HPDE6-E6E7 (cell line): ENCODE measurements around the gene NCBP1.
"Not testable (repeated sequence)": the region's sequence is repeated elsewhere in the genome, so short reads cannot be mapped to it uniquely, and the experiment has no call there.

Experiments
- DNase-seq: peaks from one replicate; pipeline ENCODE4 v3.0.0; 2011; ENCODE audit warnings: missing footprints; ENCODE audit errors: extremely low spot score

Gene NCBP1, protein sequence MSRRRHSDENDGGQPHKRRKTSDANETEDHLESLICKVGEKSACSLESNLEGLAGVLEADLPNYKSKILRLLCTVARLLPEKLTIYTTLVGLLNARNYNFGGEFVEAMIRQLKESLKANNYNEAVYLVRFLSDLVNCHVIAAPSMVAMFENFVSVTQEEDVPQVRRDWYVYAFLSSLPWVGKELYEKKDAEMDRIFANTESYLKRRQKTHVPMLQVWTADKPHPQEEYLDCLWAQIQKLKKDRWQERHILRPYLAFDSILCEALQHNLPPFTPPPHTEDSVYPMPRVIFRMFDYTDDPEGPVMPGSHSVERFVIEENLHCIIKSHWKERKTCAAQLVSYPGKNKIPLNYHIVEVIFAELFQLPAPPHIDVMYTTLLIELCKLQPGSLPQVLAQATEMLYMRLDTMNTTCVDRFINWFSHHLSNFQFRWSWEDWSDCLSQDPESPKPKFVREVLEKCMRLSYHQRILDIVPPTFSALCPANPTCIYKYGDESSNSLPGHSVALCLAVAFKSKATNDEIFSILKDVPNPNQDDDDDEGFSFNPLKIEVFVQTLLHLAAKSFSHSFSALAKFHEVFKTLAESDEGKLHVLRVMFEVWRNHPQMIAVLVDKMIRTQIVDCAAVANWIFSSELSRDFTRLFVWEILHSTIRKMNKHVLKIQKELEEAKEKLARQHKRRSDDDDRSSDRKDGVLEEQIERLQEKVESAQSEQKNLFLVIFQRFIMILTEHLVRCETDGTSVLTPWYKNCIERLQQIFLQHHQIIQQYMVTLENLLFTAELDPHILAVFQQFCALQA

DNA sequence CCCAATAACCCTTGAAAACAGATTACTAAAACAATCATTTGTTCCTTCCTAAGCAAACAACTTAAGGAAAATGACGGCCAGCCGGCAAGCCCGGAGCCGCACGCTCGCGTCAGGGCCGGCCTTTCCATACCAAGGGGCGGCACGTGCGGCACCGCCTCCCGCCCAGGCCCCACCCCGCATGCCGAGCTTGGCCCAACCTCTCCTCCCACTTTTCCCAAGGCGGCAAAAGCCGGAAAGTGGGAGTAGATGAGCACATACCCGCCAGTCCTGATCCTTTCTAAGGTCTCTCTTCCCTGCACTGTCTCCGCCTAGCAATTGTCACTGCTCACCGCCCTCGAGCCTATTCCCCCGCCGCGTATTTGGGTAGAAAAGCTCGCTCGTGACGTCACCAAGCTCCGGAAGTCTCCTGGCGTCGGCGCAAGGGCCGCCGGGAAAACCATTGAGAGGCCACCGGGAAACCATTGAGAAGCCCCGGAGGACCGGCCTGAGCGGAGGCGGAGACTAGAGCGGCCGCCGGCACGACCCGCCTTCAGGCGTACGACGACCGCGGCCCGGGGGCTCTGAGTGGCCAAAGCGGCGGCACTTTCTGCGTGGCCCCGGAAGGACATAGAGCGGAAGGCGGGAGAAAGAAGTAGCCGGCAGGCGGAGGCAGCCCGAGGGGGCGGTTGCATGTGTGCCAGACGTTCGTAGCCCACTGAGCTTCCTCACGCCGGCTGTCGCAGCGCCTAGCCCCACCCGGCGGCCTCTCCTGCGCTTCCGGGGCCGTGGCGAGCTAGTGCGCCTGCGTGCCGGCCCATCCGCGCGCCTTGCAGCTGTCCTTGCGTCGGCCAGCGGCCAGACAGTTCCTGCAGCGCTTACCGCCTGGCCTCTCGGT, at the start of gene NCBP1, which contains the start of gene TSTD2:
Gene NCBP1 (plus strand): TSS at position 837 of the 874 bp plus-strand sequence. CDS start 61 bp downstream, outside the sequence.
Gene TSTD2 (minus strand): TSS at position 384 of the 874 bp plus-strand sequence. CDS start 5,806 bp downstream, outside the sequence.
- peak; percentile 93 for DNase-seq

DNA sequence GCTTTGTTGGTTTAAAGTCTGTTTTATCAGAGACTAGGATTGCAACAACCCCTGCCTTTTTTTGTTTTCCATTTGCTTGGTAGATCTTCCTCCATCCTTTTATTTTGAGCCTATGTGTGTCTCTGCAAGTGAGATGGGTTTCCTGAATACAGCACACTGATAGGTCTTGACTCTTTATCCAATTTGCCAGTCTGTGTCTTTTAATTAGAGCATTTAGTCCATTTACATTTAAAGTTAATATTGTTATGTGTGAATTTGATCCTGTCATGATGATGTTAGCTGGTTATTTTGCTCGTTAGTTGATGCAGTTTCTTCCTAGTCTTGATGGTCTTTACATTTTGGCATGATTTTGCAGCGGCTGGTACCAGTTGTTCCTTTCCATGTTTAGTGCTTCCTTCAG, 48.8 kb upstream of the NCBP1 start:
- DNase-seq: not testable (repeated sequence)

DNA sequence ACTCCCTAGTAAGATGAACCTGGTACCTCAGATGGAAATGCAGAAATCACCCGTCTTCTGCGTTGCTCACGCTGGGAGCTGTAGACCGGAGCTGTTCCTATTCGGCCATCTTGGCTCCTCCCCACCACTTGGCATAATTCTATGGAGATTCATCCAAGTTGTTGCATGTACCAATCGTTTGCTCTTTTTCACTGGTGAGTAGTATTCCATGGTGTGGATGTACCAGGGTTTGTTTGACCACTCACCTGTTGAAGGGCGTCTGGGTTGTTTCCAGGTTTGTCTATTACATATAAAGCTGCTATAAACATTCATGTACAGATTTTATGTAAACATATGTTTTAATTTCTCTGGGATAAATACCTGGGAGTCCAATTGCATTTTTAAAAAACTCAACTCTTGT, 46.7 kb upstream of the NCBP1 start:
- not testable (repeated sequence) for DNase-seq

DNA sequence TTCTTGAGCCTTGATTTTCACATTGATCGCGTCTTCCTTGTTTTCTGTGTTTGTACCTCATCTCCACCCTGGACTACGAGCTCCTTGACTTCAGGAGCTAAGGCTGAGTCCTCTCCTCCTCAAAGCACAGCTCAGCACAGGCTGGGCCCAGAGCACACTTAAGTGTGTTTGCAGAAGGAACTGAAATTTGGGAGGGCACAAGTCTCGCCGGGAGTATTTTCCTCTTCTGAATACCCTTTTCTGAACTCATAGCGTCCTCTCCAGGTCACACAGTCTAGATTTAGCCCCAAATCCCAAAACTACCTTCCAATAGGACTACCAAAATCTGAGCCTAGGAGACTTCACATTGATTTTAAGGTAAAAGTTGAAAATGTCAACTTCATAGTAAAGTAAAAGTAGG, 42.1 kb upstream of the NCBP1 start:
- no peak for DNase-seq

DNA sequence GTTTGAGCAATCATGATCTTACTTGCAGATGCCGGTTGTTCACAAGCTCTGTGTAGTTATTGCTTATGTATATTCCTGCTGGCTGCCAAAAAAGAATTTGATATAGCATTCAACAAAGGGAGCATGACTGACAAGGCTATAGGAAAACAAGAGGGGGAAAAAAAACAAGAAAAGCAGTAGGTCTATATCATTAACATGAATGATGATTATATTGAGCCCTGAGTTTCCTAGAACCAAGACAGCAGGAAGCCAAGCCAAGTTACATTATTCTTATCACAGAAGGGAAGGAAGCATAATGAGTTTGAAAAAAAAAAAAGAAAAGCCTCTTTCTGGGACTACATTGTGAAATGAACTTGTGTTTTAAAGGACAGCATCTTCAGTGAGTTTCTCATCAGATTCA, 41.5 kb upstream of the NCBP1 start:
- no peak for DNase-seq

DNA sequence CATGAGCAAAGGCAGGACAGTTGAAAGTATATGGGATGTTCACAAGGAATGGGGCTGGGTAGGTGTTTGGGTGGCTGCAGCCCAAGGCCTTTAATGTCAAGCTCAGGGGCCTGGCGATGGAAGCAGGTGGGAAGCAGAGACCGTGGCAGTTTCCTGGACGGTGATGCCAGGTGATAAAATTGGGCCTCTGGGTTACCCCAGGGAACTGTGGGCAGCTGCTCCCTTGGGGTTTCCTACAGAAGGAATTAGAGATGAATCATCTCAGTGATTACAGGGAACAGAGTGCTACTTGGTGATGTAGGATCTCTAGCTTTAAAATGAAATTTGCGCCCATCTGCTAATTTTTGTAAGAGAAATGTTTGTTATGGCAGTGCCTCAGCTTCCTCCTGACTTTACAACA, 39.7 kb upstream of the NCBP1 start:
- DNase-seq: no peak

DNA sequence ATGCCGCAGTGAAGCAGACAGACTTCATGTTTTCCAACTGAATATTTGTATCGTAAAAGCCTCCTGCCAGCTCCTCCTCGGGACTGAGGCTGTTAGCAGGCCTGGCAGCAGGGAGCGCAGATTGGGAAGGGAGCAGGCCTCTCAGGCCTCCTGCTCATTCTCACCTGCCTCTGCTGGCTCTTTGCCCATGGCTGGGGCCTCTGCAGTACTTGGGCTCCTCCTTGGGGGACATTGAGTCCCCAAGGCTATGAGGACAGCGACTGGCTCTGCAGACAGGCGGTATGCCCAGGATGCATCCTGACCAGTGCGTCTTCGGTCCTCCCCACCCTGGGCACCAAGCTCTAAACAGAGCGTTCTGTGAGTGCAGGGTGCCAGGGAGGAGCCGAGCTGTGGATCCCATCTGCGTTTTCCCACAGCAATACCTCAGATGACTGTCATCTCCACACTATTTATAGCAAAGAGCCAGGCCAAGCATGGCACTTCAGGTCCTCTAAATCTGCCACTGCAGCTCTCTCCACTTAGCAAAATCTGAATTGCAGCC, 39.2 kb upstream of the NCBP1 start:
- no peak for DNase-seq

DNA sequence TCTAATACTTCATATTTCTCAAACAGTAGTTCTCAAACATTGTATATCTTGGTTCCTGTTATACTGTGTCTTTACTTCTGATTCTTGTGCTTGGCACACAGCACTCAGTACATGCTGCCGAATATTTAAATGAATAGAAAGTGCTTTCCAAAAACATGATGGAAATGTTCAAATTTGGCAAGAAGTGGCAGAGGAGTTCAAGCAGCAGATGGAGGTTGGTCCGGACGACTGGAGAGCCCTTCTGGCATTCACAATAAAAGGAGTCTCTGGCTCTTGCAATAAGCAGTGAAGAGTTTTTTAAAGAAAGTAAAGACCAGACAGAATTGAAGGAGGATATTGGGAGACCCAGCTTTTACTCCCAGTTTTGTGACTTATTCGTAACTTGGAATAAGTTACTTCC, 36.7 kb upstream of the NCBP1 start:
- DNase-seq: no peak

DNA sequence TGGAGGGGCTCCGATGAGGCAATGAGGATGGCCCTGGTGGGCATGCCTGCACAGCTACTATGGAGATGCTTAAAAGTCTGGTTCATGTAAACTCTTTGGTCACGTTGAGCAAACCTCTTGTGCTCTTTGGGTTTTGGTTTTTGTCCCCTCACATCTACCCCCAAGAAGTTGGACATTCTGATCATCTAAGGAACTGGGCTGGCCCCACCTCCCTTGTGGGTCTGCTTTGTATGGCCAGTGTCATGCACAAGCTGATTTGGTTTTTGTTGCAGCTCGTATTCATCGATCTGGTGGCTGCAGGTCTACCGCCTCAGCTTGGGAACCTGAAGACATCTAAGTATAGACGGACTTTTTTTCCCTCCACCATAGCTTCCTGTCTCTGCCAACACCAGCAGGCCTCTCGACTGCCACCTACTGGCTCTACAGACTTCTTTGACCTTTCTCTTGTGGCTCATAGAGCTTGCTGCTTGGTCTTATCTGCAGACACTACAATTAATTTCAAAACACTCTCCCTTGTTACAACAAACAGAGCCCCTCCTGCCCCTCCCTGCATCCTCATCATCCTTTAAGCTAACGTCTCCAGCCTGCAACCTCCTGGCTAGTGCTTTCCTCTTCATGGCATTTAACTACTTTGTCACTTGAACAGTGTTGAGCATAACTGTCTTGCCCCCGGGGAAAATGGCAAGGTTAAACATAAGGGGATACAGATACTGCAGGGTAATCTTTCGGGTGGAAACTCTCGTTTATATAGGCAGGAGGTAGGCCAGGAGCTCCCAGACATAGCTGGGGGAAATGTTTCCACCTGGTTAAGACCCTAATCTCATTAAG, 34.9 kb upstream of the NCBP1 start:
- peak; percentile 65 for DNase-seq

DNA sequence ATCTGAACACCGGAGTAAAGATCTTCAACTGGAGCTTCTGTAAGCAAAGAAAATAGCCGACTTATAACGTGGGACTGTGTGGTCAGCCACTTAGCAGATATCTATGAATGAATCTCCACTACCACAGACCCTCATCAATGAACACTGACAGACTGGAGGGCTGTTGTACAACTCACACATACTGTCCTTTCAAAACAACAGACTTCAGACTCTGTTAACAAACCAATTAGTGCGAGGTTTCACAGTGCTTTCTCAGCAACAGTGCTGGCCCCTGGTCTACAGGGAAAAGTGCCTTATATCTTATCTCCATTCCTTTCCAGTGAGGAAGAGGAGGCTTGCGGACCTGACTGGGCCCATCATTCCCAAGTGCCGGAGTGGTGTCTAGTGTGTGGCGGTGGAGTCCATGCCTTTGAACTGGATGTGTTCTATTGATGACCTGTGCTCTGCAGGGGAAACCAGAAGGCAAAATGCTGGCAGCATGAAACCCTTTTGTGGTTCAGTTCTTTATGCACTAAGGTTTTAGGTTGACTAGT, 34.2 kb upstream of the NCBP1 start:
- no peak for DNase-seq

DNA sequence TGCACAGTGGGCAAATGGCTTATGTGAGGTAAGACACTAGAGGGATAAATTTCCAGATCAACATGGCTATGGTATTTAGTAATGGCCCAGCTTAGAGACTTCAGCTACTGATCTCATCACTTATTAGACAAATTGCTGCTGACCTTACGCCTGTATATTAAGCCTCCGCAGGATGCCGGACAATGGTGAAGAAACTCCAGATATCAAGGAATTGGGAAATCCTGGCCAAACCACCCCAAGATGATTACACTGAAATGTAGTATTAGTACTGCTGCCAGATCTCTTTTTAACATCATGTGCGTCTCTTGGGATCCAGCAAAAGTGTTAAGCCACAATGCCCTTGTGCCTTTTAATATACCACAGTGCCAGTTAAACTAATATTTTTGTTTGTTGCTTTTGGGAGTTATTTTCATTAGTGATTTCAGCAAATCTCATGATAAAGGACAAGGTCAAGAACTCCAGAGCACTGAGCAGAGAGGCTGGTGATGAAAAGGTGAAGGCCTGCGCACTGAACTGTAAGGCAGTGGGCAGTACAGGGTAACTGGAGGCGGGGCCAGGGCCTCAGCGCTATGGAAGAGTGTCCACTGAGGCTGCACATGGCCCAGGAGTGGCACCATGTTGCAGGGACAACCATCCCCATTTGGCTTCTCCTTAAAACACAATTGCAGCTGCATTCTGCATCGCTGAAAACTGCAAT, 32.9 kb upstream of the NCBP1 start:
- DNase-seq: no peak

DNA sequence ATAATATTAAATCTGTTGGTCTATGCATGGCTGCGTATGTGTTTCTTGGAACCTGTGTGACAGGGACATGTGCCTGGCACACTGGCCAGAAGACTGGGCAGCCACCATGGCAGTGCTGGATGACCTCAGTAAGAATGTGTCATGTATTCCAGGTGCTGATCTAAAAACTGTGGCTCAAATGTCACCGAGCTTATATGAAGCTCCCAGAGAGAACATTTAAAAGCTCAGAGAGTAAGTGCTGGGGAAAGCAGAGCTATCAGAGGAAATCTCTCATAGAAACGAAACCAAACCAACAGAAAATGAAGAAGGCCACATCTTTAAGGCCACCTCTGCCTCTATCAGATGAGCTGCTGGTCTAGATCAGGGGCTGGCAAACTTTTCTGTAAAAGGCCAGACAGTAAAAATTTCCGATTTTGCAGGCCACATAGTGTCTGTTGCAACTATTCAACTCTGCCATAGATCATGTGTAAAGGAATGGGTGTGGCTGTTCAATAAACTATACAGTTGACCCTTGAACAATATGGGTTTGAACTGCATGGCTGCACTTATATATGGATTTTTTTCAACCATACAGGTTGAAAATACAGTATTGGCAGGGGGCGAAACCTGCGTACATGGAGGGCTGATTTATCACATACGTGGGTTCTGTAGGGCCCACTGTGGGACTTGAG, 32.3 kb upstream of the NCBP1 start:
- DNase-seq: no peak

DNA sequence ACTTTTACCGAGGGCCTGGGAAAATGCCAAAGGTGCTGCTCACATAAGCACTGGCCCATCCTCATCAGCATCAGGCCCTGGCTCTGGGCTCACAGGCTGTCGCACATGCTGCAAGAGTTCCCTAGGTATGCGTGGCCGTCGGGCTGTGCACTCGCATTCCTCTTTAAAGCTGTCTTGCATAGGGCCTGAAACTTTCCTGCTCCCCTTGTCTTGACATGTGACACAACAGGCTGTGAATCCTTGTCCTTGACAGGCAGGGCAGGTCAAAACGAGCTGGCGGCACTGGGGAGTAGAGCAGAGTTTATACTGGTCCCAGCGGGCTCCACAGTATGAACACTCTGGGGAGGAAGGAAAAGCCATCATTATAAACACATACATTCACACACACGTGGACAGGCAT, 31.2 kb upstream of the NCBP1 start:
- DNase-seq: no peak

DNA sequence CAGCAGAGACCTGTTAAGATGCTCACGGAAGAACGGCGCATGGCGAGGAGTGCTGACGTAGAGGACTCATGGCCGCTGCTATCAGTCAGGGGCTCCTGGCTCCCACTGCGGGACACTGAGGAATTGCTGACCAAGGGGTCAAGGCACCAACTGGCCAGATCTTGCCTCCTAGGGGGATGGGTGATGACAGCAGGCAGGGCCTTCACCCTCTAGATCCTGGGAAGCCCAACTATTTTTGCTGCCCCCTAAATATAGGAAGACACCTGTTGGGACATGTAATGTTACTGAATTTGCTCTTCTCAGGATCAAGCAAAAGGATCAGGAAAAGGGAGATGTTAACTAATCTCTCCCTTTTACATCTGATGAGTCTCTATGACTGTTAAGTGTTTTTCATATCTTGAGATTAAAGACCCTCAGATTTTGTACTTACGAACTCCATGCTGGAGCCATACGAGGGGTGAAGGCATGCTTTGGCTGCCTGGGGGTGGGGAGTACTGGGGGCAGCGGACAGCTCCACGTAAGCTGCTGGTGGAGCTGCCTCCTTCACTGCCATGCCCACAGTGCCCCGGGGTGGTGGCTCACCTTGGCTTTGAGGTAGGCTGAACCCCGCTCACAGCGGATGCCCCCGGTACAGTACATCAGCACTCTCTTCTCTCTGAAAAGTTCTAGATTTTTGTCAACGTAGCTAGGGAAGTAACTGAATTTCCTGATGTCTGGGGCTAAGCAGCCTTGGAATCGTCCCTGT, 28.5 kb upstream of the NCBP1 start:
- DNase-seq: no peak

DNA sequence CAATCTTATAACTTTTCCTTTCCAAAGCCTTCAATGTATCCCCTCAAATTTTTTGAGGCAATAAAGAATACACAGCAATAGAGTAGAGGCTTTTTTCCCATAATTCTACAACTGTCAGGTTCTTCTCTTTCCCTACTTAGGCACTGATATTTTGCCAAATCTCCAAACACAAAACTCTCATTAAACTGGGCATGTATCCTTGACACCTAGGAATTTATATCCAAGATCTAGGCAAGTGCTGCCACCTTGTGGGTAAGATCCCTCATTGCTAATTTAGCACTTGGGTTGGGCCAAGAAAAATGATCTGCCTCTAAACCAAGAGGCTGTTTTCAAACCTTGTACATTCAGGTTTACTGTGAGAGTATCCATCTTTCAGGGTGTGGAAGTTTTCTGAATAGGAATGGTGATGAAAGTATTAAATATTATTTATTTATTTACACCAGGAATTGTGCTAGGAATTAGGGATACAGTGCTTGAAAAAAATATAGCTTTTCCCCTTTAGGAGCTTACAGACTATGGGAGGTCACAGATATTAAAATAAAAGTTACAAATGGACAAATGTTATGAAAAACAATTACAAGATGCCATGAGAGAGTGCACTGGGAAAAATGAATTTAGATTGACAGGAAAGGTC, 18.1 kb upstream of the NCBP1 start:
- peak; percentile 40 for DNase-seq

DNA sequence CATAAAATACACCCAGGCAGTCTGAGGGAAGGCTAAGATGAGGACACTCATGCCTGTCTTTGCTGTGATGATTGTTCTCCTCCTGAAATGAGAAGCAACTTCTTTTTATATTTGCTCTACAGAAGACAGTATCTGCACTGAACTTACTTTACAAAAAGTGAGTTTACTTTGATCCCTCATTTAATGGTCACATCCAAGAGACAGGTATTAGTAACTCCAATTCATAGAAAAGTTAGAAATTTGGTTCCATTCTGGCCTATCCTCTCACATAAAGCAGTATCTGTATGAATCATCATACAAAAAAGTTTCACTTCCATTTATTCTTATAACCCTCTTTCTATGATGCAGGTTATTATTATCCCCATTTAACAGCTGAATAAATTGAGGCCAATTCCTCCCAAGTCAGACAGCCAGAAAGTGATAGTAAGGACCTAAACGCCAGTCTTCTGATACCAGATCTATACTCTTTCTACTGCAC, 15.6 kb upstream of the NCBP1 start:
- DNase-seq: no peak

DNA sequence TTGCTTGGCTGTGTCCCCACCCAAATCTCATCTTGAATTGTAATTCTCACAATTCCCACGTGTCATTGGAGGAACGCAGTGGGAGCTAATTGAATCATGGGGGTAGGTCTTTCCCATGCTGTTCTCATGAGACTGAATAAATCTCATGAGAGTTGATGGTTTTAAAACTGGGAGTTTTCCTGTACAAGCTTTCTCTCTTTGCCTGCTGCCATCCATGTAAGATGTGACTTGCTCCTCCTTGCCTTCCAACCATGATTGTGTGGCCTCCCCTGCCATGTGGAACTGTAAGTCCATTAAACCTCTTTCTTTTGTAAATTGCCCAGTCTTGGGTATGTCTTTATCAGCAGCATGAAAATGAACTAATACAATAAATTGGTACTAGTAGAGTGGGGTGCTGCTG, 13.6 kb upstream of the NCBP1 start:
- DNase-seq: not testable (repeated sequence)

DNA sequence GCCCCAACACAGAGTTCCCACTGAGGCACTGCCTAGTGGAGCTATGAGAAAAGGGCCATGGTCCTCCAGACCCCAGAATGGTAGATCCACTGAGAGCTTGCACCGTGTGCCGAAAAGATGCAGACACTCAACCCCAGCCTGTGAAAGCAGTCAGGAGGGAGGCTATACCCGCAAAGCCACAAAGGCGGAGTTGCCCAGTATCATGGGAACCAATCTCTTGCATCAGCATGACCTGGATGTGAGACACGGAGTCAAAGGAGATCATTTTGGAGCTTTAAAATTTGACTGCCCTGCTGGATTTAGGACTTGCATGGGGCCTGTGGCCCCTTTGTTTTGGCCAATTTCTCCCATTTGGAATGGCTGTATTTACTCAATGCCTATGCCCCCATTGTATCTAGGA, 11.1 kb upstream of the NCBP1 start:
- DNase-seq: not testable (repeated sequence)
